Suprapubic skin (tissue), 4 donors: ENCODE data around the gene GARIN3. TPM values are rescaled to one million over a fixed set of nuclear protein-coding genes. Genes with fewer than 3 reads are reported as not detected.

ENCODE experiments used
- DNase-seq, 2 donors: peaks; one replicate each; pipeline ENCODE4 v3.0.0-alpha.2; 2019; ENCODE audit warnings: low spot score in 2 of 2
- H3K27ac ChIP-seq: fragments of 200-600 bp; sonication (generic); one replicate; pipeline ENCODE4 v1.5.1; 2019
- H3K27me3 ChIP-seq: fragments of 200-600 bp; sonication (generic); one replicate; pipeline ENCODE4 v1.5.1; 2019
- H3K36me3 ChIP-seq: fragments of 200-600 bp; sonication (generic); one replicate; pipeline ENCODE4 v1.5.1; 2019
- H3K4me1 ChIP-seq: fragments of 200-600 bp; sonication (generic); one replicate; pipeline ENCODE4 v1.5.1; 2019
- H3K4me3 ChIP-seq: fragments of 200-600 bp; sonication (generic); one replicate; pipeline ENCODE4 v1.5.1; 2019; ENCODE audit warnings: mild to moderate bottlenecking
- H3K9me3 ChIP-seq: fragments of 200-600 bp; sonication (generic); one replicate; pipeline ENCODE4 v1.5.1; 2019
- CTCF ChIP-seq, 2 donors: fragments of 200-600 bp in 1 of 2; fragments of 450-650 bp in 1 of 2; sonication (generic) in 1 of 2; IDR thresholded peaks; one replicate each; pipeline ENCODE4 v1.5.1; 2016 to 2019; ENCODE audit warnings: antibody characterized with exemption in 2 of 2, mild to moderate bottlenecking in 1 of 2, moderate library complexity in 1 of 2
- EP300 ChIP-seq: sonication (generic); formaldehyde crosslinking; IDR thresholded peaks from one replicate; pipeline ENCODE4 v1.6.1; 2017; ENCODE audit warnings: antibody characterized with exemption
- POLR2A ChIP-seq, 2 donors: fragments of 450-650 bp; IDR thresholded peaks; one replicate each; pipeline ENCODE4 v1.6.1; 2017; ENCODE audit warnings: antibody characterized with exemption in 2 of 2, mild to moderate bottlenecking in 2 of 2, moderate library complexity in 2 of 2
- POLR2AphosphoS5 ChIP-seq, 3 donors: sonication (generic); formaldehyde crosslinking; IDR thresholded peaks; one replicate each; pipeline ENCODE4 v1.6.1; 2017; ENCODE audit warnings: antibody characterized with exemption in 3 of 3
- WGBS: methylation state at CpG from one replicate; pipeline ENCODE4 v1.1.5; 2018; 5-methylcytosine and 5-hydroxymethylcytosine counted together
- total RNA-seq, 4 donors: library from RNA; depleted of rRNA; stranded (reverse); fragments of >200 nt; gene quantifications; one replicate each; pipeline ENCODE4 v1.1.0, GENCODE V29; 2016

GARIN3 gene
- total RNA-seq, 4 donors from 2014 or later: not detected

- Histone ChIP-seq H3K4me3 (peak within 1 kb of the TSS; percentile 77), H3K27ac (peak within 1 kb of the TSS; percentile 94), H3K9me3 (no peaks in the 10 kb centered on the region), H3K4me1 (peaks cover 17% of the 10 kb centered on the region), H3K27me3 (no peaks in the 10 kb centered on the region), H3K36me3 (peaks cover 12% of the 10 kb centered on the region)
- peak; percentile 96 to 97 for DNase-seq
- under 1% methylated on average over 26 of the region's 48 CpGs for WGBS
- TF ChIP-seq EP300 (no peak), POLR2A (IDR thresholded peaks at IDR 0.05) (peak in 1 of 2 donors; percentile 77), POLR2AphosphoS5 (IDR thresholded peaks at IDR 0.05) (peak in 2 of 3 donors; percentile 9 to 61), CTCF (IDR thresholded peaks at IDR 0.05) (no peak)
Observed at GRCh38 chr5:157142317-157143126, 23.5 kb downstream of the GARIN3 start, which contains the start of gene MED7. TSS of gene MED7 (minus strand) at chr5:157142865. CDS start at chr5:157139431, 3,434 bp downstream.

GRCh38 chr5:157137691-157138090 lies 28.4 kb downstream of the GARIN3 start:
- DNase-seq: no peak
- Histone ChIP-seq H3K27me3 (no peaks in the 10 kb centered on the region), H3K4me1 (peaks cover 13% of the 10 kb centered on the region), H3K36me3 (peaks cover 14% of the 10 kb centered on the region), H3K4me3 (no peak overlapping the region), H3K27ac (no peak overlapping the region), H3K9me3 (no peaks in the 10 kb centered on the region)
- 92% methylated on average over 6 of the region's 6 CpGs for WGBS
- no peak for TF ChIP-seq POLR2AphosphoS5 (IDR thresholded peaks at IDR 0.05)
- TF ChIP-seq EP300: no peak
- TF ChIP-seq POLR2A (IDR thresholded peaks at IDR 0.05): no peak
- TF ChIP-seq CTCF (IDR thresholded peaks at IDR 0.05): no peak

GRCh38 chr5:157132281-157132612 lies 33.8 kb downstream of the GARIN3 start:
- H3K36me3 ChIP-seq: no peaks in the 10 kb centered on the region
- no peaks in the 10 kb centered on the region for H3K27me3 ChIP-seq
- H3K4me3 ChIP-seq: no peak overlapping the region
- H3K4me1 ChIP-seq: no peaks in the 10 kb centered on the region
- H3K9me3 ChIP-seq: no peaks in the 10 kb centered on the region
- 40% methylated on average over 1 of the region's 1 CpG for WGBS
- no peak for TF ChIP-seq POLR2AphosphoS5 (IDR thresholded peaks at IDR 0.05)
- no peak for TF ChIP-seq POLR2A (IDR thresholded peaks at IDR 0.05)
- no peak for TF ChIP-seq CTCF (IDR thresholded peaks at IDR 0.05)
- no peak for TF ChIP-seq EP300
- no peak for DNase-seq
- H3K27ac ChIP-seq: no peak overlapping the region

- TF ChIP-seq POLR2AphosphoS5 (IDR thresholded peaks at IDR 0.05) (no peak), CTCF (IDR thresholded peaks at IDR 0.05) (no peak), POLR2A (IDR thresholded peaks at IDR 0.05) (no peak), EP300 (no peak)
- Histone ChIP-seq H3K4me3 (no peak overlapping the region), H3K4me1 (no peaks in the 10 kb centered on the region), H3K27me3 (no peaks in the 10 kb centered on the region), H3K27ac (no peak overlapping the region), H3K9me3 (no peaks in the 10 kb centered on the region), H3K36me3 (no peaks in the 10 kb centered on the region)
- no peak for DNase-seq
- WGBS: 50% methylated on average over 7 of the region's 7 CpGs
Observed at GRCh38 chr5:157130925-157131324, 35.1 kb downstream of the GARIN3 start.

GRCh38 chr5:157121709-157122108 lies 44.4 kb downstream of the GARIN3 start:
- Histone ChIP-seq H3K9me3 (peaks cover 3% of the 10 kb centered on the region), H3K4me1 (no peaks in the 10 kb centered on the region), H3K27ac (no peak overlapping the region), H3K36me3 (no peaks in the 10 kb centered on the region), H3K4me3 (no peak overlapping the region), H3K27me3 (no peaks in the 10 kb centered on the region)
- TF ChIP-seq CTCF (IDR thresholded peaks at IDR 0.05): no peak
- TF ChIP-seq POLR2AphosphoS5 (IDR thresholded peaks at IDR 0.05): no peak
- TF ChIP-seq POLR2A (IDR thresholded peaks at IDR 0.05): no peak
- no peak for TF ChIP-seq EP300
- DNase-seq: no peak
